Mucosa of descending colon (tissue), 3 donors: ENCODE results near the gene SLC25A48. TPM values are rescaled to one million over a fixed set of nuclear protein-coding genes. Genes with fewer than 3 reads are reported as not detected.

ENCODE experiments used
- ATAC-seq: fragments of 200-7000 bp; cut with Tn5 transposase; one replicate; pipeline ENCODE4 v1.9.1; 2020; ENCODE audit warnings: mild to moderate bottlenecking, moderate library complexity
- DNase-seq, 3 donors: peaks; one replicate each; pipeline ENCODE4 v3.0.0-alpha.2; 2020
- H3K36me3 ChIP-seq: fragments of 200-600 bp; one replicate; pipeline ENCODE4 v1.8.0; 2021; ENCODE audit warnings: low read depth, mild to moderate bottlenecking
- H3K4me1 ChIP-seq: fragments of 200-600 bp; one replicate; pipeline ENCODE4 v1.8.0; 2021; ENCODE audit warnings: low read depth, mild to moderate bottlenecking
- H3K4me3 ChIP-seq: fragments of 200-600 bp; one replicate; pipeline ENCODE4 v1.8.0; 2021; ENCODE audit warnings: mild to moderate bottlenecking
- H3K9me3 ChIP-seq: fragments of 200-600 bp; one replicate; pipeline ENCODE4 v1.8.0; 2021; ENCODE audit warnings: mild to moderate bottlenecking
- CTCF ChIP-seq: fragments of 200-600 bp; IDR thresholded peaks from one replicate; pipeline ENCODE4 v1.8.0; 2022; ENCODE audit warnings: antibody characterized with exemption, mild to moderate bottlenecking
- intact Hi-C, 2 donors: fragments of 100-400 bp; cut with DNase I in 1 of 2; cut with micrococcal nuclease in 1 of 2; formaldehyde crosslinking; loops; one replicate each; pipeline versions ENCODE4 v1.11.0 to v1.11.1; 2022; cut with DNase I, micrococcal nuclease
- total RNA-seq, 3 donors: library from RNA; stranded (reverse); fragmentation: NEBNext Ultra II Directional in 2 of 3; extraction: Animal tissue kit (Norgen Biotek cat#: 25700) in 2 of 3; gene quantifications; one replicate each; pipeline versions ENCODE4 v1.2.1 to v1.2.4, GENCODE V29; 2021 to 2023
- donor health status: DM: no; HTN: no; CAD: no; lungs with moderate emphysema.
- donor health status: DM: no; HTN: no; CAD: no.
- donor health status: DM: no; HTN: yes; CAD: no.

The SLC25A48 gene
- total RNA-seq, 3 donors from 2014 or later = 2.2 to 4.5 (median 3.3) TPM

GRCh38 chr5:135913713-135914626 is 79.5 kb downstream of the SLC25A48 start:
- Histone ChIP-seq H3K4me1 (no peaks in the 10 kb centered on the region), H3K36me3 (no peaks in the 10 kb centered on the region), H3K4me3 (no peak overlapping the region), H3K9me3 (no peaks in the 10 kb centered on the region)
- ATAC-seq (no peak), DNase-seq (no peak)
- no peak for TF ChIP-seq CTCF
- intact Hi-C loops = no loop called here

DNA sequence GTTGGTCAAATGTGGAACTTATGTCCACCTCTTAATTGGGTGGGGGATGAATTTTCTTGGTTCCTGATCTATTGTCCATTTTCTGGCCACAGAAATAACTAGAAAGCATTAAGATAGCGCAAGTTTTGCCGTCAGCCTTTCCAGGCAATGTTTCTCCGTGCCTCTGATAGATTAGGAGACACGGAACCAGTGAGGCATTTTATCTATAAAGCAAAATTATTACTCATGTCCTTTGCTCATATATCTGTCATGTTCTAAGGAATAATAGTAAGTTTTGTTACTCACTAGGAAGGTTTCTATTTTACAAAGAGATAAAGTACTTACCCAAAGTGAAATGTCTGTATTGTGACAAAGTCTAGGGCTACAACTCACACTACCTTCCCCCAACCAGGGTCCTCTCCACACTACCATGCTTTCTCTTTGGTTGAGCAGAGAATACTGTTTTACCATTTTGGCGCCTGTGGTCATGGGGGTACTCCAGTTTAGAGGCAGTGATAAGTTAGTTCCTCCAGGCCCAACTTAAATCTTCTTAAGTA is 81.1 kb downstream of the SLC25A48 start:
- intact Hi-C loops = no loop called here
- Histone ChIP-seq H3K4me3 (no peak overlapping the region), H3K4me1 (no peaks in the 10 kb centered on the region), H3K9me3 (no peaks in the 10 kb centered on the region), H3K36me3 (no peaks in the 10 kb centered on the region)
- ATAC-seq (no peak), DNase-seq (no peak)
- no peak for TF ChIP-seq CTCF

DNA sequence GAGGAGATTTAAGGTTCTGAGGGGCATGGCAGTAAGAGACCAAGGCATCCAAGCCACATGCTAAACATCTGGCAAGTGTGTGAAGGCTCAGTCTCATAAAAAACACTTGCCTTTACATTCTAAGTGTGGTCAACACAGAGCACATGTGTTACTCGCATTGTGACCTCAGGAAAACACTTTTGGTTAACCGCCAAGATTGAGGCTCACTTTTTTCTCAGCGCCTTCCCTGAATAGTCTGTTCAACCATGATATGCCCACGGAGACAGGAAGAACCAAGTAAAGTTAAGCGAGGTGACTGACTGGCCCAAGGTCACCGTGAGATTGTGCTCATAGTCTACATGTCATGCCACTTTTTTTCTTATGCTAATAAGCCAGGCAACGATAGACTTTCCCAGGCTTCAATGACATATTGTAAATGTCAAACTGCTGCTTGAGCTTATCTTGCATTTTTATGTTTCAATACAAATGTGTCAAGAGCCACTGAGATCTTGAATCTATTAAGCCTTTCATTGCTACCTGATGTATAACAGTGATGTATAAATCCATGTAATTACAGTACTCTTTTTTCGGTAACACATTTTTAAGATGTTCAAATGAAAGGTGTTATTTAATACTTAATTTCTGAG is 82.3 kb downstream of the SLC25A48 start:
- intact Hi-C loops = no loop called here
- no peak for TF ChIP-seq CTCF
- Histone ChIP-seq H3K36me3 (no peaks in the 10 kb centered on the region), H3K9me3 (no peaks in the 10 kb centered on the region), H3K4me1 (no peaks in the 10 kb centered on the region), H3K4me3 (no peak overlapping the region)
- ATAC-seq (no peak), DNase-seq (no peak)

DNA sequence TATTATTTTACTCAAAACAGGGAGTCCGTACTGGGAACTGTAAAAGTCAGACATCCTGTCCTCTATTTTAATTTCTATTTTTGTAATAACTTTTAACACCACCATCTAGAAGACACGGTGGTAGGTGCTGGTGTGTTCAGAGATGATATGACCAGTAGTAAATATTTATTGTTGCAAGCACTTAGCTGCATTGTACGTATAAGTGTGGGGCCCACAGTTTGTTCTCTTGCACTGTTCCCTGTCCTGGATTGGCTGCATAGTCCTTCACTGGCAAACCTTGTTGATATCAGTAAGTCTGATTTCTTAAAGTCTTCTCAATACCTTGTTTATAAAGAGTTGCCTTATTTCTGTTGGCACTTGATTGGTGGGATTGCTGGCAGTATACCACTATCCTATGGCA is 85.7 kb downstream of the SLC25A48 start:
- no peaks in the 10 kb centered on the region for H3K4me1 ChIP-seq
- no peaks in the 10 kb centered on the region for H3K36me3 ChIP-seq
- DNase-seq (no peak), ATAC-seq (no peak)
- intact Hi-C loops = no loop called here
- no peak for TF ChIP-seq CTCF
- no peak overlapping the region for H3K4me3 ChIP-seq
- H3K9me3 ChIP-seq = no peaks in the 10 kb centered on the region

DNA sequence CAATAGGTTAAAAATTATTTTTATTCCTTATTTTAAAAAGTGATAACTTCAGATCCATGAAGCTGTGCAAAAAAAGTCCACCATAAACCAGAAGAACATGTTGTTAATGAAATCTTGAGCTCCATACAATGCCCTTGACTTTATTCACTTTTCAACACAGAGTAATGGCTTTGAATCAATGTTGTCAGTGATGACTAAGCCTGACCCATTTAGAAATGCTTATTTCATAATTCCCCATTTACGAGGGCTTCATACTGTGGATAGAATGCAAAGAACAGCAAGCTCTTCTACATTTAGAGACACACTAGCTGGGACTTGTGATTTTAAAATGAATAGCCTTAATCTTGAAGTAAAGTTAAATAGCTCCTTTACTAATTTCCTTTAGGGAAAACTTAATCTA is 86.9 kb downstream of the SLC25A48 start:
- DNase-seq (no peak), ATAC-seq (no peak)
- H3K4me1 ChIP-seq = no peaks in the 10 kb centered on the region
- intact Hi-C loops = no loop called here
- no peak overlapping the region for H3K4me3 ChIP-seq
- H3K9me3 ChIP-seq = no peaks in the 10 kb centered on the region
- no peak for TF ChIP-seq CTCF
- H3K36me3 ChIP-seq = no peaks in the 10 kb centered on the region
